Measurements from ENCODE around the gene SIGLEC10.

SIGLEC10 gene

DNA sequence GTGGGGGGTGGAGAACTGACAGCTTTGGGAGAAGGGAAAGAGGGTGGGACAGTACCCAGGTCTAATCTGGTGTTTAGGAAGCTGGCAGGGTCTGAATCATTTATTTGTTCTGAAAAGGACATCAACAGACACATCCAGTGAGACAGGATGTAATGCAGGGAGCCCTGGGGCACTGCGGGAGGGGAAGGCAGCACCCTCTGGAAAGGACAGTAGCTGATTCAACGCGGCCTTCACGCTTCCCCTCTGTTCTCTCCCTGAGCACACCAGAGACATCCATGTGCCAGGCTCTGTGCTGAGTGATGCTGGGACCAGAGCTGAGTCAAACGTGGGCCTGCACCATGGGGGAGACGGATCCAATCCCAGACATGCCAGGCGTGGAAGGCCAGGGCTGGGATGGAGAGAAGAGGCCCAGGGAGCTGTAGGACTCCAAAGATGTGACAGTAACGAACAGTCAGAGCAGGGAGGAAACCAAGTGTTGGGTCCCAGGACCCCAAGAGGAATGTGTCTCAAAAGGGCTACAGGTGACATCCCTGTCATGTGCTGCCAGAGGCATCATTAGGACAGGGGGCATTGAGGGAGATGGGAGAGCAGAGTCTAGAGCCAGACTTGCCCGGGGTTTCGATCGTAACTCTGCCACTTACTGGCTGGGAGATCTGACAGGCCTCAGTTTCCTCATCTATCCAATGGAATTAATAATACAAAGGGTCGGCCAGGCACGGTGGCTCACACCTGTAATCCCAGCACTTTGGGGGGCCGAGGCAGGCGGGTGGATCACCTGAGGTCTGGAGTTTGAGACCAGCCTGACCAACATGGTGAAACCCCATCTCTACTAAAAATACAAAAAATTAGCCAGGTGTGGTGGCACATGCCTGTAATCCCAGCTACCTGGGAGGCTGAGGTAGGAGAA, 53.0 kb downstream of the SIGLEC10 start:
- DNase-seq = no peak

DNA sequence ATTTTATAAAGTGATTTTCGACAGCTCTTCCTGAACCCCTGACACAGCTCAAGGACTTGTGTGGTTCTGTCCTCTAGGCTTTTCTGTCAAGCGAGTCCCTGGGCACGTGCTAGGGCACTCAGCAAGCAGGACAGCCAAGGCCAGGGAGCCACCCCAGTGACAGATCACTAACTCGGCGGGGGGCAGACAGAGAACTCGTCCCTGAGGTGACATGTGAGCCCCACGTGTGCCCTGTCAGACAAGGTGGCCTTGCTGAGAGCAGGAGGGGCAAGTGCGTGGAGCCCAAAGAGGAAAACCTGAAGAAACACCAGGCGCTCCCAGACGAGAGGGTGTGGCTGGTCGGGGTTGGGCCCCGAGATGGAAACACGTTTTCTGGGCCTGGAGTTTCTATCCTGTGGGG, 56.2 kb downstream of the SIGLEC10 start:
- no peak for DNase-seq

Measured in NCI-H2029 (cell line).